Stimulated activated CD4-positive, alpha-beta T cell treated with anti-CD3 and anti-CD28 coated beads, Interleukin-4, amount 100 ng/mL, for 48 hours (primary cell): ENCODE data around the gene PRRX2.
"Not testable (repeated sequence)": the region's sequence is repeated elsewhere in the genome, so short reads cannot be mapped to it uniquely, and the experiment has no call there.

ENCODE experiments used
- DNase-seq, 2 donors: peaks; one replicate each; pipeline ENCODE4 v3.0.0-alpha.2; 2020; ENCODE audit warnings: low read depth in 2 of 2

The PRRX2 gene

GRCh38 chr9:129653823-129654553, 11.5 kb upstream of the PRRX2 start:
- no peak for DNase-seq

GRCh38 chr9:129654554-129655040, 10.8 kb upstream of the PRRX2 start:
- no peak for DNase-seq

GRCh38 chr9:129655154-129655553, 10.3 kb upstream of the PRRX2 start:
- DNase-seq = no peak

- no peak for DNase-seq
Measured at GRCh38 chr9:129655696-129656095, 9.8 kb upstream of the PRRX2 start.

GRCh38 chr9:129656795-129657390, 8.6 kb upstream of the PRRX2 start:
- no peak for DNase-seq

- no peak for DNase-seq
Measured at GRCh38 chr9:129661029-129661428, 4.4 kb upstream of the PRRX2 start.

- DNase-seq = not testable (repeated sequence)
Measured at GRCh38 chr9:129662239-129662638, 3.2 kb upstream of the PRRX2 start.

GRCh38 chr9:129664746-129665388, 580 bp upstream of the PRRX2 start:
- no peak for DNase-seq

- DNase-seq = no peak
Measured at GRCh38 chr9:129665814-129666520, 520 bp downstream of the PRRX2 start.

GRCh38 chr9:129666575-129666974, 1.1 kb downstream of the PRRX2 start:
- no peak for DNase-seq

- no peak for DNase-seq
Measured at GRCh38 chr9:129667378-129667777, 1.9 kb downstream of the PRRX2 start.

- DNase-seq = no peak
Measured at GRCh38 chr9:129667850-129668249, 2.4 kb downstream of the PRRX2 start.

GRCh38 chr9:129669141-129669718, 3.8 kb downstream of the PRRX2 start:
- no peak for DNase-seq

- DNase-seq = no peak
Measured at GRCh38 chr9:129669946-129670345, 4.5 kb downstream of the PRRX2 start.

GRCh38 chr9:129671065-129671464, 5.6 kb downstream of the PRRX2 start:
- no peak for DNase-seq

- DNase-seq = peak; percentile 11 to 13
Measured at GRCh38 chr9:129671519-129671918, 6.1 kb downstream of the PRRX2 start.

GRCh38 chr9:129672702-129673101, 7.3 kb downstream of the PRRX2 start:
- DNase-seq = no peak

- DNase-seq = no peak
Measured at GRCh38 chr9:129673602-129674001, 8.2 kb downstream of the PRRX2 start.

- no peak for DNase-seq
Measured at GRCh38 chr9:129674229-129674628, 8.8 kb downstream of the PRRX2 start.

- no peak for DNase-seq
Measured at GRCh38 chr9:129675620-129676019, 10.2 kb downstream of the PRRX2 start.

GRCh38 chr9:129676287-129676686, 10.8 kb downstream of the PRRX2 start:
- no peak for DNase-seq

- no peak for DNase-seq
Measured at GRCh38 chr9:129676975-129677374, 11.5 kb downstream of the PRRX2 start.
